Skin epidermis (tissue), 12 donors: Measurements from ENCODE around the gene RPS25.
"Not testable (repeated sequence)": the region's sequence is repeated elsewhere in the genome, so short reads cannot be mapped to it uniquely, and the experiment has no call there.

Source experiments
- H3K27ac ChIP-seq, 21 experiments: fragments of 200-600 bp; sonication (generic) in 11 of 21; one replicate each; pipeline ENCODE4 v1.5.0; 2020; ENCODE audit warnings: mild to moderate bottlenecking in 3 of 21, inconsistent platforms in 2 of 21, moderate library complexity in 2 of 21
- H3K4me3 ChIP-seq, 7 experiments: fragments of 200-600 bp; sonication (generic) in 2 of 7; one replicate each; pipeline ENCODE4 v1.5.0; 2020; ENCODE audit warnings: inconsistent platforms in 2 of 7, mild to moderate bottlenecking in 2 of 7, moderate library complexity in 1 of 7

The RPS25 gene

GRCh38 chr11:118980191-118980881 lies 37.8 kb downstream of the RPS25 start:
- H3K27ac ChIP-seq = no peak overlapping the region
- peak overlapping the region in 1 of 7 experiments; percentile 12 for H3K4me3 ChIP-seq

DNA sequence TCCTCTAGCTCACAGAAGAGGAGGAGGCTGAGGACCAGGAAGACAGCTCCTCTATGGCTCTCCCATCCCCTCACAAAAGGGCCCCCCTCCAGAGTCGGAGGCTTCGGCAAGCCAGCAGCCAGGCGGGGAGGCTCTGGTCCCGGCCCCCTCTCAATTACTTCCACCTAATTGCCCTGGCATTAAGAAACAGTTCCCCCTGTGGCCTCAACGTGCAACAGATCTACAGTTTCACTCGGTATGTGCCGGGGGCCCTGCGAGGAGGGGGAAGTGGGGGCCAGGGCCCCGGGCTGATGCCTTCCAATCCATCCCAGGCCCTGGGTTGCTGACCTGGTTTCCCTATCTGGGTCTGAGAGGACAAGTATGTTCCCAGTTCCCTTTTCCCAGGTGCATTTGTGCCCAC lies 38.7 kb downstream of the RPS25 start:
- Histone ChIP-seq H3K4me3 (no peak overlapping the region), H3K27ac (no peak overlapping the region)

GRCh38 chr11:118975771-118976709 lies 42.1 kb downstream of the RPS25 start:
- Histone ChIP-seq H3K4me3 (no peak overlapping the region), H3K27ac (no peak overlapping the region)

GRCh38 chr11:118973985-118974384 lies 44.2 kb downstream of the RPS25 start:
- no peak overlapping the region for H3K4me3 ChIP-seq
- H3K27ac ChIP-seq = no peak overlapping the region

- Histone ChIP-seq H3K4me3 (no peak within 1 kb of the TSS), H3K27ac (no peak within 1 kb of the TSS)
Measured at GRCh38 chr11:118971646-118972045, 46.5 kb downstream of the RPS25 start, which contains the start of gene FOXR1. Gene FOXR1 (plus strand): TSS chr11:118971761. CDS start chr11:118971932, 171 bp downstream.

DNA sequence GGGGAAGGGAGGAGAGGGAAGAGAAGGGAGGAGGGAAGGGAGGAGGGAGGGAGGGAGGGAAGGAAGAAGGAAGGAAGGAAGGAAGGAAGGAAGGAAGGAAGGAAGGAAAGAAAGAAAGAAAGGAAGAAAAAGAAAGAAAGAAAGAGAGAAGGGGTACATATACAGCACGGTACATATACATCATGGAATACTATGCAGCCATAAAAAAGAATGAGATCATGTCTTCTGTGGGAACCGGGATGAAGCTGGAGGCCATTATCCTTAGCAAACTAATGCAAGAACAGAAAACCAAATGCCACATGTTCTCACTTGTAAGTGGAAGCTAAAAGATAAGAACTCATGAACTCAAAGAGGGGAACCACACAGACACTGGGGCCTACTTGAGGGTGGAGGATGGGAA lies 48.6 kb downstream of the RPS25 start:
- not testable (repeated sequence) for H3K27ac ChIP-seq, H3K4me3 ChIP-seq
